K562 (cell line): ENCODE measurements around the gene RIC8B. TPM values are rescaled to one million over a fixed set of nuclear protein-coding genes. Genes with fewer than 3 reads are reported as not detected.

ENCODE experiments used
- ATAC-seq: fragments of 200-7000 bp; cut with Tn5 transposase; 3 replicates; pipeline ENCODE4 v1.9.1; 2020; ENCODE audit warnings: moderate library complexity
- BruUV-seq: library from RNA; stranded (reverse); fragments of 400-500 nt; replicated peaks from 2 replicates; lab custom pipeline; 2021; lab: Mats Ljungman, UMichigan
- CTCF ChIA-PET: fragments of 300-600 bp; formaldehyde crosslinking; extraction: SDS; loops from one replicate; lab custom pipeline; 2021; ENCODE audit warnings: low intra/inter-chr PET ratio; lab: Yijun Ruan, JAX
- POLR2A ChIA-PET: fragments of 300-600, 350-650 bp; sonication (Branson Sonifier 250); formaldehyde crosslinking; extraction: SDS; loops from one replicate; lab custom pipeline; 2021; ENCODE audit warnings: antibody characterized with exemption, inconsistent platforms; lab: Yijun Ruan, JAX
- DNase-seq, 4 experiments: peaks; one replicate each; pipeline versions ENCODE4 v3.0.0 to v3.0.0-alpha.2; 2011 to 2018; ENCODE audit warnings: low spot score in 3 of 4, mixed read lengths in 3 of 4; ENCODE audit errors: extremely low read depth in 1 of 4
- FAIRE-seq: peaks from 2 replicates; lab custom pipeline; 2011; peaks lifted over from hg19 to GRCh38; lab: Jason Lieb, UNC
- H2AFZ ChIP-seq: 2 replicates; pipeline ENCODE4 v1.6.0; 2011; ENCODE audit warnings: low read depth, low read length, control low read depth, inconsistent platforms
- H3K27ac ChIP-seq: fragments of 200-600 bp; 3 replicates; pipeline ENCODE4 v1.8.0; 2011; ENCODE audit warnings: low read depth, mild to moderate bottlenecking, control low read depth, inconsistent platforms, low read length, moderate library complexity, mixed read lengths; ENCODE audit errors: extremely low read depth
- H3K27me3 ChIP-seq, 2 experiments: fragments of 300-600 bp in 1 of 2; 2 replicates in 1 of 2; 3 replicates in 1 of 2; pipeline versions ENCODE4 v1.6.0 to v1.8.0; 2011; ENCODE audit warnings: inconsistent platforms in 2 of 2, low read length in 2 of 2, mild to moderate bottlenecking in 1 of 2, mixed read lengths in 1 of 2, moderate library complexity in 1 of 2; ENCODE audit not compliant: control insufficient read depth in 2 of 2, insufficient read depth in 2 of 2
- H3K36me3 ChIP-seq: fragments of 300-600 bp; 3 replicates; pipeline ENCODE4 v1.8.0; 2011; ENCODE audit warnings: mild to moderate bottlenecking, low read length, inconsistent platforms; ENCODE audit not compliant: control insufficient read depth, insufficient read depth
- H3K4me1 ChIP-seq, 2 experiments: fragments of 200-600 bp in 1 of 2; replicated peaks in 1 of 2; 2 replicates in 1 of 2; 3 replicates in 1 of 2; pipeline versions ENCODE4 v1.5.1 to v1.8.0; 2011; ENCODE audit warnings: inconsistent platforms in 2 of 2, low read length in 2 of 2, mild to moderate bottlenecking in 1 of 2, mixed read lengths in 1 of 2, moderate library complexity in 1 of 2; ENCODE audit not compliant: control insufficient read depth in 2 of 2, insufficient read depth in 2 of 2
- H3K4me2 ChIP-seq: 2 replicates; pipeline ENCODE4 v1.6.1; 2011; ENCODE audit warnings: low read length, control low read depth, inconsistent platforms, mixed read lengths; ENCODE audit not compliant: insufficient read depth
- H3K4me3 ChIP-seq: fragments of 200-600 bp; sonication (generic), shearing (Covaris generic); 2 replicates; pipeline ENCODE4 v1.5.1; 2016; ENCODE audit warnings: control low read depth, inconsistent platforms
- H3K79me2 ChIP-seq: fragments of 200-600 bp; 3 replicates; pipeline ENCODE4 v1.8.0; 2011; ENCODE audit warnings: low read length, inconsistent platforms; ENCODE audit not compliant: control insufficient read depth, insufficient read depth
- H3K9ac ChIP-seq, 2 experiments: 2 replicates each; pipeline versions ENCODE4 v1.6.0 to v1.6.1; 2011; ENCODE audit warnings: low read depth in 2 of 2, low read length in 2 of 2, control low read depth in 1 of 2, inconsistent platforms in 1 of 2, mild to moderate bottlenecking in 1 of 2, mixed read lengths in 1 of 2; ENCODE audit not compliant: insufficient read depth in 1 of 2
- H3K9me1 ChIP-seq: one replicate; pipeline ENCODE4 v1.6.0; 2011; ENCODE audit warnings: inconsistent platforms, mild to moderate bottlenecking, low read length, moderate library complexity; ENCODE audit not compliant: control insufficient read depth, insufficient read depth
- H3K9me3 ChIP-seq: replicated peaks from 2 replicates; pipeline ENCODE4 v1.5.1; 2011; ENCODE audit warnings: low read depth, low read length, inconsistent platforms; ENCODE audit not compliant: control insufficient read depth, insufficient read depth
- H4K20me1 ChIP-seq: replicated peaks from 2 replicates; pipeline ENCODE4 v1.6.1; 2011; ENCODE audit warnings: low read length, inconsistent platforms, mixed read lengths; ENCODE audit not compliant: control insufficient read depth, insufficient read depth
- HEY1 ChIP-seq: fragments of 250-450 bp; sonication (Bioruptor Pico); IDR thresholded peaks from 2 replicates; pipeline ENCODE4 v1.5.0; 2020; ENCODE audit warnings: mild to moderate bottlenecking, moderate library complexity, borderline replicate concordance
- RAD21 ChIP-seq, 2 experiments: fragments of 250-450 bp in 1 of 2; fragments of 450-650 bp in 1 of 2; sonication (Bioruptor Pico) in 1 of 2; formaldehyde crosslinking in 1 of 2; IDR thresholded peaks in 1 of 2; conservative IDR thresholded peaks in 1 of 2; 2 replicates each; pipeline versions ENCODE4 v1.4.0 to v1.8.0; 2020 to 2022; ENCODE audit warnings: mild to moderate bottlenecking in 2 of 2, moderate library complexity in 1 of 2
- RBBP5 ChIP-seq: fragments of 200-600 bp; sonication (generic); IDR thresholded peaks from 2 replicates; pipeline ENCODE4 v1.6.1; 2012; ENCODE audit warnings: borderline replicate concordance, mild to moderate bottlenecking, low read length, control low read depth, inconsistent platforms; ENCODE audit not compliant: insufficient read depth, poor library complexity, severe bottlenecking
- TBP ChIP-seq: optimal IDR thresholded peaks from 2 replicates; pipeline ENCODE3; 2011; ENCODE audit warnings: low read depth, low read length, improper control_type of control experiment
- WGBS: fragments of 100-300 bp; shearing (Covaris generic); methylation state at CpG from one replicate; pipeline ENCODE4 v1.1.6; 2016; ENCODE audit warnings: low coverage, mixed read lengths; ENCODE audit not compliant: insufficient coverage; ENCODE audit errors: missing lambda C conversion rate; 5-methylcytosine and 5-hydroxymethylcytosine counted together
- in situ Hi-C: fragments of 300-500 bp; cut with MboI; formaldehyde crosslinking; loops from 4 replicates; pipeline ENCODE4 v1.15.0; 2018; ENCODE audit warnings: inconsistent platforms, mixed read lengths
- intact Hi-C: fragments of 100-400 bp; cut with micrococcal nuclease; formaldehyde crosslinking; loops from 2 replicates; pipeline ENCODE4 v1.14.2; 2022
- polyA plus RNA-seq, 8 experiments: library from polyadenylated mRNA; depleted of rRNA in 4 of 8; stranded (reverse) in 5 of 8; unstranded in 3 of 8; fragments of >200 nt; fragmentation: Nextera tagmentation in 2 of 8; fragmentation: Illumina TruSeq in 1 of 8; extraction: Ambion mirVana in 2 of 8; extraction: Trizol in 1 of 8; gene quantifications; 2 replicates each; pipeline versions ENCODE4 v1.2.1 to v1.2.3, GENCODE V29; 2011 to 2014; ENCODE audit warnings: inconsistent platforms in 1 of 8, missing spikeins in 1 of 8
- total RNA-seq, 7 experiments: library from RNA; depleted of rRNA in 6 of 7; stranded (reverse); fragments of >200 nt in 6 of 7; fragmentation: Illumina TruSeq in 2 of 7; extraction: Trizol in 2 of 7; gene quantifications; 2 replicates each; pipeline versions ENCODE4 v1.2.1 to v1.2.3, GENCODE V29; 2011 to 2021; ENCODE audit warnings: low replicate concordance in 1 of 7
- TF ChIP-seq, protein P1 (sequence below), 3 experiments: IDR thresholded peaks in 2 of 3; conservative IDR thresholded peaks in 1 of 3; 2 replicates each; pipeline ENCODE4 v1.5.1; 2011 to 2012; ENCODE audit warnings: low read length in 3 of 3, mild to moderate bottlenecking in 3 of 3, control low read depth in 2 of 3, improper control_type of control experiment in 1 of 3, inconsistent platforms in 1 of 3, low read depth in 1 of 3, mixed read lengths in 1 of 3, moderate library complexity in 1 of 3; ENCODE audit not compliant: insufficient read depth in 2 of 3
- TF ChIP-seq, protein P2 (sequence below), 2 experiments: fragments of 450-650 bp; formaldehyde crosslinking in 1 of 2; IDR thresholded peaks; 2 replicates each; pipeline versions ENCODE4 v1.4.0 to v1.6.1; 2014 to 2020; ENCODE audit warnings: mild to moderate bottlenecking in 2 of 2, borderline replicate concordance in 1 of 2, low read depth in 1 of 2

The RIC8B gene
- total and polyA plus RNA-seq, 9 of the 15 experiments (the other 6 are each of a cell fraction or from before 2014, with no cell fraction given), result 0.92 to 8.1 (median 4.8) TPM

DNA sequence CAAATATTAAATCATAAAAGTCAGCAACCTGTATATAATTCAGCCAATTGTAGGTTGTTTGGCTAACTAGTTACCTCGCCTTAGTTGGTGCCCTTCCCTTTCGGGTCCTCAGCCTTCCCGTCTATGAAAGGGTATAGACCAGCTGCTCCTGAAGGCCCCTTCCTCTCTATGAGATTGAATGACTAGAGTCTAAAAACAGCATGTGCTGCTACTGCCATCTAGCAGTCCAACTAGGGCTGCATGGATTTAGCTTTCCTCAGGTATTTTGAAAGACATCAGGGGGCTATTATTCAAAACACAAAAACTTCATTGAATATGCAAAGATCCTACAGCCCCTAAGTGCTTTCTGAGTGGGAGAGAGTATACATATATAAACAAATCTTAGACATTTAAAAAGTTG is 144.3 kb downstream of the RIC8B start (continued):
- peak; percentile 63 to 73 for TF ChIP-seq RAD21 (CRISPR knock-in tag; conservative IDR thresholded peaks at IDR 0.05 in 1 of 2, IDR thresholded peaks at IDR 0.05 in 1 of 2)
- TF ChIP-seq HEY1, result 0 out of 2 replicates have a peak, but pooled peaks have one; percentile 54
- TF ChIP-seq TBP, result no peak
- no peak for TF ChIP-seq RBBP5
- TF ChIP-seq, protein P1, sequence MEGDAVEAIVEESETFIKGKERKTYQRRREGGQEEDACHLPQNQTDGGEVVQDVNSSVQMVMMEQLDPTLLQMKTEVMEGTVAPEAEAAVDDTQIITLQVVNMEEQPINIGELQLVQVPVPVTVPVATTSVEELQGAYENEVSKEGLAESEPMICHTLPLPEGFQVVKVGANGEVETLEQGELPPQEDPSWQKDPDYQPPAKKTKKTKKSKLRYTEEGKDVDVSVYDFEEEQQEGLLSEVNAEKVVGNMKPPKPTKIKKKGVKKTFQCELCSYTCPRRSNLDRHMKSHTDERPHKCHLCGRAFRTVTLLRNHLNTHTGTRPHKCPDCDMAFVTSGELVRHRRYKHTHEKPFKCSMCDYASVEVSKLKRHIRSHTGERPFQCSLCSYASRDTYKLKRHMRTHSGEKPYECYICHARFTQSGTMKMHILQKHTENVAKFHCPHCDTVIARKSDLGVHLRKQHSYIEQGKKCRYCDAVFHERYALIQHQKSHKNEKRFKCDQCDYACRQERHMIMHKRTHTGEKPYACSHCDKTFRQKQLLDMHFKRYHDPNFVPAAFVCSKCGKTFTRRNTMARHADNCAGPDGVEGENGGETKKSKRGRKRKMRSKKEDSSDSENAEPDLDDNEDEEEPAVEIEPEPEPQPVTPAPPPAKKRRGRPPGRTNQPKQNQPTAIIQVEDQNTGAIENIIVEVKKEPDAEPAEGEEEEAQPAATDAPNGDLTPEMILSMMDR (IDR thresholded peaks at IDR 0.05 in 2 of 3, conservative IDR thresholded peaks at IDR 0.05 in 1 of 3; ENCODE audit: insufficient read depth in 2 of 3, low read depth in 1 of 3, low read length in 3 of 3), result peak; percentile 55 to 68 (median 59)
- TF ChIP-seq, all 486 proteins: peak for 4

DNA sequence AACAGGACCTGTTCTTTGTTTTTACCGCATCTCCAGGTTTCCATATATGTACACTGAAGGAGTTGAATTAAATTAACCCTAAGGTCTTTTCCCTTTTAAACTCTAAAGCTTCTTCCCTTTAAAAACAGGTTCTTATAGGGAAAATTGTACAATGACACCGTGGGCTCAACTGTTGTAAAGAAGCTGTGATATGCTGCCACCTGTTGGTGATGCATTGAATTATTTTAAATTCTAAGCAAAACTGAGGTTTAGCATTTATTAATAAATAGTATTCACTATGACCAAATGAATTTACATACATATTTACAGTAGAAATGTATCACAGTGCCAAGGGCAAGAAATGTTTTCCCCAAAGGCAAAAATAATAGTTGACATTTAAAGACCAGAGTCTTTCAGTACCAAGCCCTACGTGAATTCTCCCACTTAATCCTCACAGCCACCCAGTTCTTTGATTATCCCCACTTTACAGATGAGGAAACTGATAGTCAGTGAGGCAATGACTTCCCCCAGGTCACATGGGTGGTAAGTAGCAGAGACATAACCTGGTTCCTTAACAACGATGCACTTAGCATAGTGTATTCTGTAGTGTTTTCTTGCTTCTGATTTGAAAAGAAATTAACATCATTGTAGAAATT is 145.5 kb downstream of the RIC8B start:
- FAIRE-seq, result peak; percentile 63
- DNase-seq, result peak; percentile 52 to 61 (median 58)
- BruUV-seq, result no TSS peak
- TF ChIP-seq RAD21 (CRISPR knock-in tag; conservative IDR thresholded peaks at IDR 0.05 in 1 of 2, IDR thresholded peaks at IDR 0.05 in 1 of 2), result peak; percentile 66 to 84
- TF ChIP-seq, protein P2, sequence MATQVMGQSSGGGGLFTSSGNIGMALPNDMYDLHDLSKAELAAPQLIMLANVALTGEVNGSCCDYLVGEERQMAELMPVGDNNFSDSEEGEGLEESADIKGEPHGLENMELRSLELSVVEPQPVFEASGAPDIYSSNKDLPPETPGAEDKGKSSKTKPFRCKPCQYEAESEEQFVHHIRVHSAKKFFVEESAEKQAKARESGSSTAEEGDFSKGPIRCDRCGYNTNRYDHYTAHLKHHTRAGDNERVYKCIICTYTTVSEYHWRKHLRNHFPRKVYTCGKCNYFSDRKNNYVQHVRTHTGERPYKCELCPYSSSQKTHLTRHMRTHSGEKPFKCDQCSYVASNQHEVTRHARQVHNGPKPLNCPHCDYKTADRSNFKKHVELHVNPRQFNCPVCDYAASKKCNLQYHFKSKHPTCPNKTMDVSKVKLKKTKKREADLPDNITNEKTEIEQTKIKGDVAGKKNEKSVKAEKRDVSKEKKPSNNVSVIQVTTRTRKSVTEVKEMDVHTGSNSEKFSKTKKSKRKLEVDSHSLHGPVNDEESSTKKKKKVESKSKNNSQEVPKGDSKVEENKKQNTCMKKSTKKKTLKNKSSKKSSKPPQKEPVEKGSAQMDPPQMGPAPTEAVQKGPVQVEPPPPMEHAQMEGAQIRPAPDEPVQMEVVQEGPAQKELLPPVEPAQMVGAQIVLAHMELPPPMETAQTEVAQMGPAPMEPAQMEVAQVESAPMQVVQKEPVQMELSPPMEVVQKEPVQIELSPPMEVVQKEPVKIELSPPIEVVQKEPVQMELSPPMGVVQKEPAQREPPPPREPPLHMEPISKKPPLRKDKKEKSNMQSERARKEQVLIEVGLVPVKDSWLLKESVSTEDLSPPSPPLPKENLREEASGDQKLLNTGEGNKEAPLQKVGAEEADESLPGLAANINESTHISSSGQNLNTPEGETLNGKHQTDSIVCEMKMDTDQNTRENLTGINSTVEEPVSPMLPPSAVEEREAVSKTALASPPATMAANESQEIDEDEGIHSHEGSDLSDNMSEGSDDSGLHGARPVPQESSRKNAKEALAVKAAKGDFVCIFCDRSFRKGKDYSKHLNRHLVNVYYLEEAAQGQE (IDR thresholded peaks at IDR 0.05; ENCODE audit: borderline replicate concordance), result peak; percentile 48; the same call in 1 of the 2 replicates
- TF ChIP-seq, protein P2 (CRISPR knock-in tag; IDR thresholded peaks at IDR 0.05; ENCODE audit: low read depth), result no peak

More for the DNA sequence above, 145.5 kb downstream of the RIC8B start:
- in situ Hi-C loops (loop anchor here (5.0 kb wide), 1 partner anchor 538 kb away; no protein-coding TSS in a partner anchor), intact Hi-C loops (loop anchor here (5.0 to 10.0 kb wide), 4 partner anchors 78 to 693 kb away; no protein-coding TSS in a partner anchor)
- Histone ChIP-seq H3K4me1 (no peaks in the 10 kb centered on the region), H3K79me2 (no peaks in the 10 kb centered on the region), H3K9me3 (no peaks in the 10 kb centered on the region), H2AFZ (no peak overlapping the region), H4K20me1 (no peaks in the 10 kb centered on the region), H3K9ac (no peak overlapping the region), H3K9me1 (no peaks in the 10 kb centered on the region), H3K4me2 (no peak overlapping the region), H3K27ac (no peak overlapping the region), H3K27me3 (peaks cover 7 to 11% of the 10 kb centered on the region in 2 experiments; a peak in 3 of 5 replicates), H3K36me3 (no peaks in the 10 kb centered on the region), H3K4me3 (no peak overlapping the region)
- ChIA-PET CTCF (interaction anchor here (1.2 to 2.8 kb wide), 5 partner anchors 12 to 694 kb away, joined by 3 to 35 read pairs (median 7); partner anchors contain the start of gene POLR3B), POLR2A (interaction anchor here (0.7 to 1.1 kb wide), 2 partner anchors 26 to 32 kb away, joined by 3 read pairs; no protein-coding TSS in a partner anchor)
- peak; percentile 69 for ATAC-seq
- WGBS, result 10% methylated on average over 4 of the region's 4 CpGs
